ENCODE data around the gene SULF2. TPM values are rescaled to one million over a fixed set of nuclear protein-coding genes. Genes with fewer than 3 reads are reported as not detected.

Gene SULF2
- total and polyA plus RNA-seq, 2 of the 4 experiments (the other 2 are of a cell fraction): 0.54 to 0.77 TPM

DNA sequence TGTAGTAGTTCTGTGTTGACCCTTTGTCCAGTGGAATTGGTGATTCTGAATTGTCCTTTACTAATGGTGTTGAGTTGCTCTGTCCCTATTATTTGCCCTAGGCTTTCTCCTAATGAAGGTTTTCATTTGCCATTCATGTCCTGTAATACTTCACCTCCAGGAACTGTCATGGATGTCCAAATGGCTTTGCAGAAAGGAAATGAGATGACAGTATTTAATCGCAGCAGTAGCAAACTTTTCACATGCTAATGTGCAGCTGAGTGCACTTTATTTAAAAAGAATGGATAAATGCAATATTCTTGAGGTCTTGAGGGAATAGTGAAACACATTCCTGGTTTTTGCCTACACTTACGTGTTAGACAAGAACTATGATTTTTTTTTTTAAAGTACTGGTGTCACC, 131.4 kb downstream of the SULF2 start:
- dilution Hi-C loops (cut with HindIII; ENCODE audit: low sequenced_read_pairs, unreplicated experiment): no loop called here
- in situ Hi-C loops (cut with MboI; ENCODE audit: low sequenced_read_pairs): loop anchor here (25.0 kb wide), 1 partner anchor 1258 kb away; the partner anchor contains the start of gene ARFGEF2
- POLR2A ChIA-PET (ENCODE audit: unreplicated experiment): no interaction called here

More for the DNA sequence above, 131.4 kb downstream of the SULF2 start:
- H3K9me1 ChIP-seq (ENCODE audit: insufficient read depth, low read length): no peaks in the 10 kb centered on the region
- no peak overlapping the region for H3K56ac ChIP-seq (ENCODE audit: extremely low read depth, insufficient read depth, low read length)
- H3K36me3 ChIP-seq (ENCODE audit: control insufficient read depth, insufficient read depth, low read length): peaks cover 26% of the 10 kb centered on the region
- no peaks in the 10 kb centered on the region for H3K27me3 ChIP-seq (ENCODE audit: control insufficient read depth, insufficient read depth, low read length)
- no TSS peak for BruUV-seq (replicated peaks)
- no peak for ATAC-seq (ENCODE audit: low read depth)
- no peak overlapping the region for H2AK9ac ChIP-seq (replicated peaks; ENCODE audit: low read depth, low read length, poor library complexity)
- H3K4me3 ChIP-seq (ENCODE audit: insufficient read depth, low read depth, low read length): no peak overlapping the region
- no peak for DNase-seq
- no peak overlapping the region for H3K14ac ChIP-seq (replicated peaks; ENCODE audit: low read depth, low read length)
- no peak overlapping the region for H2AFZ ChIP-seq (replicated peaks; ENCODE audit: low read length, poor library complexity)
- no CpG with 5 or more reads among the region's 2 CpGs for WGBS, 2 experiments (ENCODE audit: extremely low coverage in 2 of 2, insufficient read length in 1 of 2)
- no peak overlapping the region for H3K4me2 ChIP-seq (ENCODE audit: low read depth, low read length)
- H2BK15ac ChIP-seq (ENCODE audit: low read depth, low read length): no peak overlapping the region
- no peak overlapping the region for H4K91ac ChIP-seq (ENCODE audit: insufficient read depth, low read depth, low read length)
- H4K8ac ChIP-seq (ENCODE audit: low read depth in 2 of 2, low read length in 2 of 2): no peak overlapping the region
- no peak overlapping the region for H2BK120ac ChIP-seq (ENCODE audit: low read depth, low read length)
- peaks cover 0 to 2% of the 10 kb centered on the region in 2 experiments; a peak in 1 of 4 replicates for H3K79me1 ChIP-seq (ENCODE audit: low read depth in 1 of 2, low read length in 2 of 2)
- TF ChIP-seq MAZ (IDR thresholded peaks at IDR 0.05; ENCODE audit: borderline replicate concordance, low read depth, low read length) (no peak), RAD21 (IDR thresholded peaks at IDR 0.05; ENCODE audit: low read length) (no peak), USF2 (IDR thresholded peaks at IDR 0.05; ENCODE audit: low read depth, low read length) (no peak), NFE2L2 (IDR thresholded peaks at IDR 0.05; ENCODE audit: low read depth, low read length) (no peak), FOS (IDR thresholded peaks at IDR 0.05; ENCODE audit: low read depth, low read length) (no peak), CHD1 (IDR thresholded peaks at IDR 0.05; ENCODE audit: low read depth, low read length) (no peak)
- H3K9me3 ChIP-seq (ENCODE audit: control insufficient read depth, insufficient read depth, low read length): no peaks in the 10 kb centered on the region
- H3K4ac ChIP-seq (ENCODE audit: low read depth, low read length): no peak overlapping the region
- H3K23ac ChIP-seq (ENCODE audit: low read depth, low read length): no peak overlapping the region
- H4K5ac ChIP-seq (ENCODE audit: low read depth, low read length): no peak overlapping the region
- H2BK5ac ChIP-seq (ENCODE audit: low read depth, low read length, poor library complexity, severe bottlenecking): no peak overlapping the region
- no peak overlapping the region for H2BK20ac ChIP-seq (ENCODE audit: low read depth, low read length)
- H2AK5ac ChIP-seq (ENCODE audit: low read depth, low read length): no peak overlapping the region
- H4K20me1 ChIP-seq (ENCODE audit: insufficient read depth, low read length): no peaks in the 10 kb centered on the region
- CTCF ChIA-PET: no interaction called here
- H3K27ac ChIP-seq (ENCODE audit: insufficient read depth, low read length): no peak overlapping the region
- H3K4me1 ChIP-seq (ENCODE audit: control insufficient read depth, insufficient read depth, low read length): no peaks in the 10 kb centered on the region
- no peak overlapping the region for H3K9ac ChIP-seq (ENCODE audit: low read depth, low read length)
- intact Hi-C loops (cut with micrococcal nuclease): no loop called here
- H3K18ac ChIP-seq (ENCODE audit: low read depth, low read length): no peak overlapping the region

Measured in IMR-90 (cell line).